GM19099 (cell line): ENCODE measurements around the gene TUBGCP4.

Source experiments
- POLR2A ChIP-seq: IDR thresholded peaks from 3 replicates; pipeline ENCODE4 v1.6.1; 2011; ENCODE audit warnings: low read depth; ENCODE audit not compliant: insufficient read length; ENCODE audit errors: extremely low read depth

TUBGCP4 gene

GRCh38 chr15:43378601-43379000 is 7.7 kb downstream of the TUBGCP4 start:
- TF ChIP-seq POLR2A = no peak

GRCh38 chr15:43382310-43382709 is 11.4 kb downstream of the TUBGCP4 start:
- TF ChIP-seq POLR2A = no peak

GRCh38 chr15:43383070-43383469 is 12.2 kb downstream of the TUBGCP4 start:
- TF ChIP-seq POLR2A = no peak

- no peak for TF ChIP-seq POLR2A
Observed at GRCh38 chr15:43390723-43391122, 19.8 kb downstream of the TUBGCP4 start.

GRCh38 chr15:43402255-43402654 is 31.4 kb downstream of the TUBGCP4 start:
- no peak for TF ChIP-seq POLR2A

GRCh38 chr15:43403616-43404015 is 32.7 kb downstream of the TUBGCP4 start:
- TF ChIP-seq POLR2A = no peak

GRCh38 chr15:43404130-43404529 is 33.2 kb downstream of the TUBGCP4 start:
- TF ChIP-seq POLR2A = no peak

GRCh38 chr15:43406189-43406588 is 35.3 kb downstream of the TUBGCP4 start:
- no peak for TF ChIP-seq POLR2A

- TF ChIP-seq POLR2A = no peak
Observed at GRCh38 chr15:43406808-43407207, 35.9 kb downstream of the TUBGCP4 start.

GRCh38 chr15:43408789-43409188 is 37.9 kb downstream of the TUBGCP4 start:
- no peak for TF ChIP-seq POLR2A

- TF ChIP-seq POLR2A = no peak
Observed at GRCh38 chr15:43410572-43411214, 39.8 kb downstream of the TUBGCP4 start.

- no peak for TF ChIP-seq POLR2A
Observed at GRCh38 chr15:43412096-43412495, 41.2 kb downstream of the TUBGCP4 start.

- TF ChIP-seq POLR2A = no peak
Observed at GRCh38 chr15:43414196-43414595, 43.3 kb downstream of the TUBGCP4 start.

- no peak for TF ChIP-seq POLR2A
Observed at GRCh38 chr15:43420435-43420834, 49.5 kb downstream of the TUBGCP4 start.

- TF ChIP-seq POLR2A = no peak
Observed at GRCh38 chr15:43420876-43421275, 50.0 kb downstream of the TUBGCP4 start.

- no peak for TF ChIP-seq POLR2A
Observed at GRCh38 chr15:43423793-43424192, 52.9 kb downstream of the TUBGCP4 start.

GRCh38 chr15:43429687-43430086 is 58.8 kb downstream of the TUBGCP4 start:
- TF ChIP-seq POLR2A = no peak

- TF ChIP-seq POLR2A = no peak
Observed at GRCh38 chr15:43433165-43433564, 62.3 kb downstream of the TUBGCP4 start.

- TF ChIP-seq POLR2A = no peak
Observed at GRCh38 chr15:43433661-43434303, 62.9 kb downstream of the TUBGCP4 start.
